Activated CD4-positive, alpha-beta T cell treated with anti-CD3 and anti-CD28 coated beads, Interleukin-2, amount 10 ng/mL, durations not matched to agents 7 days and 5 days (primary cell): ENCODE results near the gene FAN1. TPM values are rescaled to one million over a fixed set of nuclear protein-coding genes. Genes with fewer than 3 reads are reported as not detected.

Source experiments
- CTCF ChIA-PET: fragments of 350-600 bp; sonication (Branson Sonifier 250); formaldehyde crosslinking; loops from one replicate; lab custom pipeline; 2021; ENCODE audit warnings: antibody characterized with exemption; lab: Charles Lee
- POLR2A ChIA-PET: fragments of 350-600 bp; sonication (Branson Sonifier 250); formaldehyde crosslinking; loops from one replicate; lab custom pipeline; 2021; ENCODE audit warnings: antibody characterized with exemption; lab: Charles Lee
- DNase-seq: peaks from one replicate; pipeline ENCODE4 v3.0.0-alpha.2; 2020
- H3K27ac Mint-ChIP-seq: one replicate; pipeline ENCODE4 v1.8.0; 2021; ENCODE audit warnings: mild to moderate bottlenecking, moderate library complexity, mixed read lengths
- H3K27me3 Mint-ChIP-seq: one replicate; pipeline ENCODE4 v1.8.0; 2021; ENCODE audit warnings: mixed read lengths
- H3K36me3 Mint-ChIP-seq: one replicate; pipeline ENCODE4 v1.8.0; 2021; ENCODE audit warnings: low read depth, mixed read lengths
- H3K4me1 Mint-ChIP-seq: one replicate; pipeline ENCODE4 v1.8.0; 2021; ENCODE audit warnings: mixed read lengths
- H3K4me3 Mint-ChIP-seq: one replicate; pipeline ENCODE4 v1.8.0; 2021; ENCODE audit warnings: mild to moderate bottlenecking, moderate library complexity, mixed read lengths
- H3K9me3 Mint-ChIP-seq: one replicate; pipeline ENCODE4 v1.8.0; 2021; ENCODE audit warnings: mixed read lengths
- total RNA-seq, 2 experiments: library from RNA; stranded (reverse); gene quantifications; one replicate each; pipeline ENCODE4 v1.2.3, GENCODE V29; 2021

The FAN1 gene
- total RNA-seq, 2 experiments from 2014 or later, result 14.8 to 15.8 TPM

- POLR2A ChIA-PET, result no interaction called here
- no peak for DNase-seq
- peaks cover 2% of the 10 kb centered on the region for H3K4me1 Mint-ChIP-seq
- H3K27ac Mint-ChIP-seq, result no peak overlapping the region
- H3K4me3 Mint-ChIP-seq, result no peak overlapping the region
- CTCF ChIA-PET, result interaction anchor here (0.7 to 1.4 kb wide), 2 partner anchors 12 to 39 kb away, joined by 7 read pairs; no protein-coding TSS in a partner anchor
- H3K27me3 Mint-ChIP-seq, result peaks cover 5% of the 10 kb centered on the region
- H3K9me3 Mint-ChIP-seq, result no peaks in the 10 kb centered on the region
- H3K36me3 Mint-ChIP-seq, result no peaks in the 10 kb centered on the region
Measured at GRCh38 chr15:30896211-30896606, 7.5 kb upstream of the FAN1 start.

- Mint-ChIP-seq H3K36me3 (peaks cover 12% of the 10 kb centered on the region), H3K27me3 (peaks cover 5% of the 10 kb centered on the region), H3K9me3 (no peaks in the 10 kb centered on the region), H3K4me1 (peaks cover 32% of the 10 kb centered on the region), H3K27ac (no peak overlapping the region), H3K4me3 (no peak overlapping the region)
- DNase-seq, result no peak
- ChIA-PET CTCF (no interaction called here), POLR2A (no interaction called here)
Measured at GRCh38 chr15:30901889-30902288, 1.8 kb upstream of the FAN1 start.

DNA sequence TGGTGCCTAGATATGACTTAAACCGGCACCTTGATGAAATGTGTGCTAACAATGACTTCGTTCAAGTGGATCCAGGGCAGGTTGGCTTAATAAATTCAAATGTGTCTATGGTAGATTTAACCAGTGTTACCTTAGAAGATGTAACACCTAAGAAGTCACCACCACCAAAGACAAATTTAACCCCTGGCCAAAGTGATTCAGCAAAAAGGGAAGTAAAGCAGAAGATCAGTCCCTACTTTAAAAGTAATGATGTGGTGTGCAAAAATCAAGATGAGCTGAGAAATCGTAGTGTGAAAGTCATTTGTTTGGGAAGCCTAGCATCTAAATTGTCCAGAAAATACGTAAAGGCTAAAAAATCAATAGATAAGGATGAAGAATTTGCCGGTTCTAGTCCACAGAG is 1.1 kb downstream of the FAN1 start:
- no peaks in the 10 kb centered on the region for H3K9me3 Mint-ChIP-seq
- H3K4me1 Mint-ChIP-seq, result peaks cover 34% of the 10 kb centered on the region
- H3K27me3 Mint-ChIP-seq, result peaks cover 3% of the 10 kb centered on the region
- DNase-seq, result no peak
- H3K4me3 Mint-ChIP-seq, result peak overlapping the region; percentile 87
- ChIA-PET POLR2A (no interaction called here), CTCF (interaction anchor here (1.0 to 1.1 kb wide), 2 partner anchors 16 to 18 kb away, joined by 3 read pairs; no protein-coding TSS in a partner anchor)
- H3K36me3 Mint-ChIP-seq, result peaks cover 17% of the 10 kb centered on the region
- H3K27ac Mint-ChIP-seq, result no peak overlapping the region

DNA sequence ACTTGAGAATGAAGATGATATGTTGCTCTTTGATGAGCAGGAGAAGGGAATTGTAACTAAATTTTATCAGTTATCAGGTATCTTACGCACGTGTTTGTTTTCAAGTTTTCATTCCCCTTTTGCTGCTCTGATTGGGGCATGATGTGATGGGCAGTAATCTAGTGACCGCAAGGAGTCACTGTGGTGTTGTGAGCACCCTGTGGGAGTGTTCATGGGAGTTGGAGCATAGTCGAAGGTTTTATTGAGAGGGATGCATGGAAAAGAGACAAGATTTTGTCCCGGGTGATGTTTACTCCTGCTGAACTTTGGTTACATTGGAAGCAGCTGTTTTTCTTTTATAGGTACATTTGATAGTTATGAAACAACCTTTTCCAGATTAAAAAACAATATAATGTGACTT is 2.1 kb downstream of the FAN1 start:
- CTCF ChIA-PET, result no interaction called here
- H3K36me3 Mint-ChIP-seq, result peaks cover 20% of the 10 kb centered on the region
- H3K27me3 Mint-ChIP-seq, result no peaks in the 10 kb centered on the region
- no peak for DNase-seq
- H3K9me3 Mint-ChIP-seq, result no peaks in the 10 kb centered on the region
- no peak overlapping the region for H3K27ac Mint-ChIP-seq
- H3K4me3 Mint-ChIP-seq, result no peak overlapping the region
- peaks cover 34% of the 10 kb centered on the region for H3K4me1 Mint-ChIP-seq
- POLR2A ChIA-PET, result no interaction called here

DNA sequence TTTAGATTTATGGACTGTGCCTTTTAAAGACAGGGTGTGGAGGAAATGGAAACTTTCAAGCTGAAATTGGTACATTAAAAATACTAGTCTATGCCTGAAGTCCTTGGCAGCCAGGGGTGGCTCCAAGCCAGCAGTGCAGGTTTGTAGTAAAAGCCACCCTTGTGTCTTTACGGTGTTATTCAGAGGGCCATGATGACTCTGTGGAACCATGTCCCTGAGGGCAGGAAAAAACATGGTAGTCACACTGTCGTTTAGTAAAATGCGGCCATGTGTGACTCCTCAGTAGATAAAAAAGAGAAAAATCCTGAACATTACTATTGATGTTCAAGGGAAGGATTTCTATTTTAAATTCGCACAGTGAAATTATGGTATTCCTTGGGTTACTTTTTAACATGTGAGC is 2.7 kb downstream of the FAN1 start:
- POLR2A ChIA-PET, result no interaction called here
- Mint-ChIP-seq H3K4me1 (peaks cover 34% of the 10 kb centered on the region), H3K36me3 (peaks cover 20% of the 10 kb centered on the region), H3K27ac (no peak overlapping the region), H3K4me3 (no peak overlapping the region), H3K27me3 (no peaks in the 10 kb centered on the region), H3K9me3 (no peaks in the 10 kb centered on the region)
- DNase-seq, result no peak
- CTCF ChIA-PET, result no interaction called here

DNA sequence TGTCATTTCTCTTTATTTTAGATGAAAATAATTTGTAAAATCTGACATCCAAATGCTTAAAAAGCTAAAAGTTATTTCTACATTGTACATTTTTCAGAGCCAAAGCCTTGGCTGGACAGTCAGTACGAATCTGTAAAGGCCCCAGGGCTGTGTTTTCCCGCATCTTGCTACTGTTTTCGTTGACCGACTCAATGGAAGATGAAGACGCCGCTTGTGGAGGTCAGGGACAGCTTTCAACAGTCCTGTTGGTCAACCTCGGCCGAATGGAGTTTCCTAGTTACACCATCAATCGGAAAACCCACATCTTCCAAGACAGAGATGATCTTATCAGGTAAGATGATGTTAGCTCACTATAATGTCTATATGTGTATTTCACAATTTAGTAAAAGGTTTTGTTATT is 10.0 kb downstream of the FAN1 start:
- CTCF ChIA-PET, result interaction anchor here (1.6 kb wide), 1 partner anchor 26 kb away, joined by 3 read pairs; no protein-coding TSS in a partner anchor
- Mint-ChIP-seq H3K27me3 (no peaks in the 10 kb centered on the region), H3K9me3 (no peaks in the 10 kb centered on the region), H3K4me1 (peaks cover 2% of the 10 kb centered on the region), H3K36me3 (peaks cover 29% of the 10 kb centered on the region), H3K4me3 (no peak overlapping the region), H3K27ac (no peak overlapping the region)
- POLR2A ChIA-PET, result no interaction called here
- no peak for DNase-seq

GRCh38 chr15:30917013-30917412 is 13.3 kb downstream of the FAN1 start:
- Mint-ChIP-seq H3K9me3 (no peaks in the 10 kb centered on the region), H3K27me3 (no peaks in the 10 kb centered on the region), H3K36me3 (peaks cover 28% of the 10 kb centered on the region), H3K27ac (no peak overlapping the region), H3K4me3 (no peak overlapping the region), H3K4me1 (no peaks in the 10 kb centered on the region)
- POLR2A ChIA-PET, result no interaction called here
- DNase-seq, result no peak
- CTCF ChIA-PET, result interaction anchor here (1.3 kb wide), 1 partner anchor 14 kb away, joined by 5 read pairs; the partner anchor contains the start of gene FAN1

DNA sequence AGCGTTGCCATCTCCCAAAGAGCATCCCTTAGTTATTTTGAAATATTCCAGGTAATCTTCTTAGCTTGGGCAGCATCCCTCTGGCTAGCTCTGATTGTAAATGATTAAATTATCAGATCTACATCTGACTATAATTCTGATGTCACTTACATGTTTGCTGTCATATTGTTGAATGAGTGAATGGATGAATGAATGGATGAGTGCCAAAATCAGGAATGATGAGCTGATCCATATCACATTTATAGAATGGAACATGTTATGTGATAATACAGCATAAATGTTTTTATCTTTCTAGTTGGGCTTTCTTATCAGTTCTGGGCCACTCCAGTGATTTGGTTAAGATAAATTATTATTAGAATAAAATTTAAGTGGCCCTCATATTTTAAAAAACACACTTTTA is 14.0 kb downstream of the FAN1 start:
- Mint-ChIP-seq H3K4me1 (no peaks in the 10 kb centered on the region), H3K27ac (no peak overlapping the region), H3K9me3 (no peaks in the 10 kb centered on the region), H3K4me3 (no peak overlapping the region), H3K27me3 (no peaks in the 10 kb centered on the region), H3K36me3 (peaks cover 32% of the 10 kb centered on the region)
- ChIA-PET CTCF (interaction anchor here (0.5 to 1.3 kb wide), 2 partner anchors 14 to 21 kb away, joined by 3 to 5 read pairs; partner anchors contain the start of gene FAN1), POLR2A (no interaction called here)
- no peak for DNase-seq

DNA sequence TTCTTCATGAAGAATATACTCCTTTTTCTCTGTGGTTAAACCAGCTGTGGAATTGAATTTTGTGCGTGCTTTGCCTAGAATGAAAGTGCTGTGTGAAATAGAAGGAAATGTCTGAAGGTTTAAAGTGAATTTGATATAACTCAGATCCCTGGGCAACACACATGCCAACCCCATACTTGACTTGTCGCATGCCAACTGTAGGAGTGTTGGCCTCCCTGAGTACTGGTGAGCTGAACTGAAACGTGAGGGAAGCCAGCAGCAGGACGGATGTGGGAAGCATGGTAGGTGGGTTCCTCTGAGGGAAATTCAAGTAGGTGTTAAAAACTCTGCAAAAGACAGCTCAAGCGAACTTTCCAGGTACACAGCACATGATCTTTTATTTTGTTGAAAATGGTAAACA is 14.7 kb downstream of the FAN1 start:
- CTCF ChIA-PET, result interaction anchor here (0.5 to 1.5 kb wide), 2 partner anchors 10 to 20 kb away, joined by 3 to 4 read pairs; no protein-coding TSS in a partner anchor
- Mint-ChIP-seq H3K9me3 (no peaks in the 10 kb centered on the region), H3K36me3 (peaks cover 32% of the 10 kb centered on the region), H3K27ac (no peak overlapping the region), H3K4me3 (no peak overlapping the region), H3K4me1 (no peaks in the 10 kb centered on the region), H3K27me3 (no peaks in the 10 kb centered on the region)
- no peak for DNase-seq
- POLR2A ChIA-PET, result no interaction called here

- DNase-seq, result no peak
- Mint-ChIP-seq H3K27ac (no peak overlapping the region), H3K36me3 (peaks cover 21% of the 10 kb centered on the region), H3K9me3 (no peaks in the 10 kb centered on the region), H3K27me3 (no peaks in the 10 kb centered on the region), H3K4me1 (no peaks in the 10 kb centered on the region), H3K4me3 (no peak overlapping the region)
- POLR2A ChIA-PET, result no interaction called here
- CTCF ChIA-PET, result interaction anchor here (1.5 kb wide), 1 partner anchor 12 kb away, joined by 4 read pairs; no protein-coding TSS in a partner anchor
Measured at GRCh38 chr15:30919877-30920550, 16.3 kb downstream of the FAN1 start.

GRCh38 chr15:30921106-30921505 is 17.4 kb downstream of the FAN1 start:
- Mint-ChIP-seq H3K36me3 (peaks cover 17% of the 10 kb centered on the region), H3K27ac (no peak overlapping the region), H3K27me3 (no peaks in the 10 kb centered on the region), H3K9me3 (no peaks in the 10 kb centered on the region), H3K4me3 (no peak overlapping the region), H3K4me1 (no peaks in the 10 kb centered on the region)
- DNase-seq, result no peak
- ChIA-PET POLR2A (no interaction called here), CTCF (interaction anchor here (0.8 to 1.1 kb wide), 2 partner anchors 17 to 331 kb away, joined by 3 read pairs; no protein-coding TSS in a partner anchor)

DNA sequence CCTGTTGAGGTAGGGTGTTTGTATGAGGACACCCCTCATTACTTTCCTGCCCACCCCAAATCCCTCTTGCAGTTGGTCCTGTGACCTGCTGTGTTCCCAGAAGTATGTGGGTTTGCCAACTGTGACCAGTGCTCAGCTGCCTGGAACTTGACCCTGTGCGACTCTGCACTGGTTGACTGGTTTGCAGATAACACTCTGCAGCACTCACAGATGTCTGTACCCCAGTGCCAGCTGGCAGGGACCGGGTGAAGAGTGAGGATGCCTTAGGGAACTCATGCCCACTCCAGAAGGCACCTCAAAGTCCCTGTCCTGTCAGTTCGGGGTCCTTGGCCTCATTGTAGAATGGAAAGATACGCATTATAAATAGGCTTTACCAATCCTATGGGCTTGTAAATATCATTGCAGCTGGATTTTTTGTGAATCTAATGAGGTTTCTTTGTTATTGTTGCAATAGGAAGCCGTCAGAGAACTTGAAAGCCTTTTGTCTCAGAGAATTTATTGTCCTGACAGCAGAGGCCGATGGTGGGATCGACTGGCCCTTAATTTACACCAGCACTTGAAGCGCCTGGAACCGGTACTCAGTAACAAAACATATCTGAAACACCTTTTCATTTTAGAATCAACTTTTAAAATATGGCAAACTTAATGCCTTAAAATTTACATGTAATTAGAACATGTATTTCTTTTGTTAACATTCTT is 18.2 kb downstream of the FAN1 start:
- no peak for DNase-seq
- Mint-ChIP-seq H3K27ac (no peak overlapping the region), H3K27me3 (no peaks in the 10 kb centered on the region), H3K9me3 (no peaks in the 10 kb centered on the region), H3K4me3 (no peak overlapping the region), H3K36me3 (peaks cover 17% of the 10 kb centered on the region), H3K4me1 (no peaks in the 10 kb centered on the region)
- ChIA-PET CTCF (interaction anchor here (0.7 to 0.8 kb wide), 2 partner anchors 207 to 330 kb away, joined by 3 read pairs; no protein-coding TSS in a partner anchor), POLR2A (no interaction called here)
